ENCODE results near the gene PDHX.

Gene PDHX

GRCh38 chr11:34957206-34957605, 40.8 kb downstream of the PDHX start:
- Mint-ChIP-seq H3K4me1 (ENCODE audit: low read depth) (no peaks in the 10 kb centered on the region), H3K27me3 (ENCODE audit: low read depth) (no peaks in the 10 kb centered on the region), H3K36me3 (ENCODE audit: low read depth) (peaks cover 5% of the 10 kb centered on the region), H3K4me3 (no peak overlapping the region), H3K9me3 (no peaks in the 10 kb centered on the region), H3K27ac (no peak overlapping the region)
- no peak for DNase-seq (ENCODE audit: low spot score)

GRCh38 chr11:34957606-34958005, 41.2 kb downstream of the PDHX start:
- H3K36me3 Mint-ChIP-seq (ENCODE audit: low read depth), result peaks cover 5% of the 10 kb centered on the region
- no peak overlapping the region for H3K4me3 Mint-ChIP-seq
- no peak overlapping the region for H3K27ac Mint-ChIP-seq
- no peak for DNase-seq (ENCODE audit: low spot score)
- no peaks in the 10 kb centered on the region for H3K9me3 Mint-ChIP-seq
- H3K27me3 Mint-ChIP-seq (ENCODE audit: low read depth), result no peaks in the 10 kb centered on the region
- no peaks in the 10 kb centered on the region for H3K4me1 Mint-ChIP-seq (ENCODE audit: low read depth)

GRCh38 chr11:34959770-34960169, 43.4 kb downstream of the PDHX start:
- H3K27me3 Mint-ChIP-seq (ENCODE audit: low read depth), result no peaks in the 10 kb centered on the region
- no peaks in the 10 kb centered on the region for H3K4me1 Mint-ChIP-seq (ENCODE audit: low read depth)
- H3K9me3 Mint-ChIP-seq, result no peaks in the 10 kb centered on the region
- DNase-seq (ENCODE audit: low spot score), result no peak
- H3K4me3 Mint-ChIP-seq, result no peak overlapping the region
- H3K27ac Mint-ChIP-seq, result no peak overlapping the region
- H3K36me3 Mint-ChIP-seq (ENCODE audit: low read depth), result peaks cover 2% of the 10 kb centered on the region

GRCh38 chr11:34960277-34960676, 43.9 kb downstream of the PDHX start:
- H3K4me1 Mint-ChIP-seq (ENCODE audit: low read depth), result no peaks in the 10 kb centered on the region
- no peak for DNase-seq (ENCODE audit: low spot score)
- H3K36me3 Mint-ChIP-seq (ENCODE audit: low read depth), result peaks cover 3% of the 10 kb centered on the region
- H3K27me3 Mint-ChIP-seq (ENCODE audit: low read depth), result no peaks in the 10 kb centered on the region
- no peaks in the 10 kb centered on the region for H3K9me3 Mint-ChIP-seq
- no peak overlapping the region for H3K4me3 Mint-ChIP-seq
- H3K27ac Mint-ChIP-seq, result no peak overlapping the region

GRCh38 chr11:34962034-34962433, 45.6 kb downstream of the PDHX start:
- Mint-ChIP-seq H3K27ac (no peak overlapping the region), H3K36me3 (ENCODE audit: low read depth) (peaks cover 9% of the 10 kb centered on the region), H3K27me3 (ENCODE audit: low read depth) (no peaks in the 10 kb centered on the region), H3K4me1 (ENCODE audit: low read depth) (no peaks in the 10 kb centered on the region), H3K9me3 (no peaks in the 10 kb centered on the region), H3K4me3 (no peak overlapping the region)
- no peak for DNase-seq (ENCODE audit: low spot score)

GRCh38 chr11:34963351-34963750, 46.9 kb downstream of the PDHX start:
- Mint-ChIP-seq H3K36me3 (ENCODE audit: low read depth) (peaks cover 17% of the 10 kb centered on the region), H3K27ac (no peak overlapping the region), H3K4me1 (ENCODE audit: low read depth) (no peaks in the 10 kb centered on the region), H3K27me3 (ENCODE audit: low read depth) (no peaks in the 10 kb centered on the region), H3K9me3 (no peaks in the 10 kb centered on the region), H3K4me3 (no peak overlapping the region)
- DNase-seq (ENCODE audit: low spot score), result no peak

GRCh38 chr11:34964610-34965331, 48.4 kb downstream of the PDHX start:
- no peaks in the 10 kb centered on the region for H3K9me3 Mint-ChIP-seq
- peaks cover 26% of the 10 kb centered on the region for H3K36me3 Mint-ChIP-seq (ENCODE audit: low read depth)
- H3K4me1 Mint-ChIP-seq (ENCODE audit: low read depth), result no peaks in the 10 kb centered on the region
- no peaks in the 10 kb centered on the region for H3K27me3 Mint-ChIP-seq (ENCODE audit: low read depth)
- no peak for DNase-seq (ENCODE audit: low spot score)
- no peak overlapping the region for H3K27ac Mint-ChIP-seq
- H3K4me3 Mint-ChIP-seq, result no peak overlapping the region

GRCh38 chr11:34968862-34969261, 52.4 kb downstream of the PDHX start:
- H3K36me3 Mint-ChIP-seq (ENCODE audit: low read depth), result peaks cover 46% of the 10 kb centered on the region
- H3K27ac Mint-ChIP-seq, result no peak overlapping the region
- H3K27me3 Mint-ChIP-seq (ENCODE audit: low read depth), result no peaks in the 10 kb centered on the region
- no peak overlapping the region for H3K4me3 Mint-ChIP-seq
- H3K4me1 Mint-ChIP-seq (ENCODE audit: low read depth), result no peaks in the 10 kb centered on the region
- no peaks in the 10 kb centered on the region for H3K9me3 Mint-ChIP-seq
- DNase-seq (ENCODE audit: low spot score), result no peak

GRCh38 chr11:34970033-34970432, 53.6 kb downstream of the PDHX start:
- DNase-seq (ENCODE audit: low spot score), result no peak
- H3K4me3 Mint-ChIP-seq, result no peak overlapping the region
- peaks cover 51% of the 10 kb centered on the region for H3K36me3 Mint-ChIP-seq (ENCODE audit: low read depth)
- no peaks in the 10 kb centered on the region for H3K9me3 Mint-ChIP-seq
- H3K4me1 Mint-ChIP-seq (ENCODE audit: low read depth), result peaks cover under 1% of the 10 kb centered on the region
- H3K27ac Mint-ChIP-seq, result no peak overlapping the region
- H3K27me3 Mint-ChIP-seq (ENCODE audit: low read depth), result no peaks in the 10 kb centered on the region

GRCh38 chr11:34970480-34970879, 54.1 kb downstream of the PDHX start:
- no peak overlapping the region for H3K4me3 Mint-ChIP-seq
- H3K27me3 Mint-ChIP-seq (ENCODE audit: low read depth), result no peaks in the 10 kb centered on the region
- H3K4me1 Mint-ChIP-seq (ENCODE audit: low read depth), result peaks cover 3% of the 10 kb centered on the region
- H3K9me3 Mint-ChIP-seq, result no peaks in the 10 kb centered on the region
- DNase-seq (ENCODE audit: low spot score), result no peak
- H3K36me3 Mint-ChIP-seq (ENCODE audit: low read depth), result peaks cover 54% of the 10 kb centered on the region
- H3K27ac Mint-ChIP-seq, result no peak overlapping the region

- no peak for DNase-seq (ENCODE audit: low spot score)
- Mint-ChIP-seq H3K4me3 (no peak overlapping the region), H3K9me3 (no peaks in the 10 kb centered on the region), H3K4me1 (ENCODE audit: low read depth) (peaks cover 6% of the 10 kb centered on the region), H3K36me3 (ENCODE audit: low read depth) (peaks cover 58% of the 10 kb centered on the region), H3K27me3 (ENCODE audit: low read depth) (no peaks in the 10 kb centered on the region), H3K27ac (no peak overlapping the region)
Measured at GRCh38 chr11:34971928-34972327, 55.5 kb downstream of the PDHX start.

- Mint-ChIP-seq H3K9me3 (no peaks in the 10 kb centered on the region), H3K27ac (no peak overlapping the region), H3K36me3 (ENCODE audit: low read depth) (peaks cover 57% of the 10 kb centered on the region), H3K27me3 (ENCODE audit: low read depth) (no peaks in the 10 kb centered on the region), H3K4me3 (no peak overlapping the region), H3K4me1 (ENCODE audit: low read depth) (peaks cover 6% of the 10 kb centered on the region)
- DNase-seq (ENCODE audit: low spot score), result no peak
Measured at GRCh38 chr11:34972366-34972765, 55.9 kb downstream of the PDHX start.

GRCh38 chr11:34972892-34973291, 56.5 kb downstream of the PDHX start:
- Mint-ChIP-seq H3K4me1 (ENCODE audit: low read depth) (peaks cover 9% of the 10 kb centered on the region), H3K36me3 (ENCODE audit: low read depth) (peaks cover 55% of the 10 kb centered on the region), H3K27me3 (ENCODE audit: low read depth) (no peaks in the 10 kb centered on the region), H3K4me3 (no peak overlapping the region), H3K27ac (no peak overlapping the region), H3K9me3 (no peaks in the 10 kb centered on the region)
- DNase-seq (ENCODE audit: low spot score), result no peak

GRCh38 chr11:34975482-34975881, 59.1 kb downstream of the PDHX start:
- H3K9me3 Mint-ChIP-seq, result peaks cover 2% of the 10 kb centered on the region
- no peak overlapping the region for H3K4me3 Mint-ChIP-seq
- H3K36me3 Mint-ChIP-seq (ENCODE audit: low read depth), result peaks cover 50% of the 10 kb centered on the region
- no peaks in the 10 kb centered on the region for H3K27me3 Mint-ChIP-seq (ENCODE audit: low read depth)
- H3K4me1 Mint-ChIP-seq (ENCODE audit: low read depth), result peaks cover 16% of the 10 kb centered on the region
- DNase-seq (ENCODE audit: low spot score), result no peak
- no peak overlapping the region for H3K27ac Mint-ChIP-seq

GRCh38 chr11:34976496-34977088, 60.2 kb downstream of the PDHX start:
- H3K4me1 Mint-ChIP-seq (ENCODE audit: low read depth), result peaks cover 16% of the 10 kb centered on the region
- no peak overlapping the region for H3K27ac Mint-ChIP-seq

More at GRCh38 chr11:34976496-34977088, 60.2 kb downstream of the PDHX start:
- no peak for DNase-seq (ENCODE audit: low spot score)
- H3K9me3 Mint-ChIP-seq, result peaks cover 4% of the 10 kb centered on the region
- no peaks in the 10 kb centered on the region for H3K27me3 Mint-ChIP-seq (ENCODE audit: low read depth)
- peaks cover 49% of the 10 kb centered on the region for H3K36me3 Mint-ChIP-seq (ENCODE audit: low read depth)
- H3K4me3 Mint-ChIP-seq, result no peak overlapping the region
